ENCODE measurements around the gene HPSE2. TPM values are rescaled to one million over a fixed set of nuclear protein-coding genes. Genes with fewer than 3 reads are reported as not detected.

HPSE2 gene
- total RNA-seq, 1 donor from 2014 or later = not detected

DNA sequence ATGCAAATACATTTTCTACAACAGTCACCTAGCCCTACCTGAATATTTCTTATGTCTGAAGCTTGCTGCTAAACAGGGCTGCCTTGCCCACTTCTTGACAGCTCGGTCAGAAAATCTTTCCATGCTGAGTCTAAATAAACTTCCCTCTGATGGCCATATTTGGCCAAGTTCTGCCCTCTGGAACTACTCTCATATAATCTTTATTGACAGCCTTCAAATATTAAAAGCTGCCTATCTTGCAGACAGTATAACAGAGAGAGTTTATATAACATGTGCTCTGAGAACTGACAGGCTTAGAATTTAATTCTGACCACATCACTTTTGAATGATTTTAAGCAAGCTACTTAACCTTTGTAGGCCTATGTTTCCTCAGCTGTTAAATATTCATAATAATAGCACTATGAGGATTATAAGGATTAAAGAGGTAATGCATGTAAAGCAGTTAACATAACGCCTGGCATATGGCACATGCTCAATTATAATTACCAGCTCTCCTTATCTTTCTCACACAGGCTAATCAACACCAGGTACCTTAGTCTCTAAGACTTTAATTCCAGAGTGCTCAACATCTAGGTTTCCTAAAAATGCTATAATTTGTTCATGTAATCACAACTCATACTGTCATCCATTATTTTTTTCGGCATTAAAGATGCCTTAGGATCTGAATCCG is 334.1 kb downstream of the HPSE2 start:
- no peaks in the 10 kb centered on the region for H3K4me1 Mint-ChIP-seq (ENCODE audit: unreplicated experiment)
- no peak overlapping the region for H3K4me3 Mint-ChIP-seq (ENCODE audit: unreplicated experiment)
- H3K27ac Mint-ChIP-seq (ENCODE audit: unreplicated experiment) = no peak overlapping the region
- TF ChIP-seq, protein P1, sequence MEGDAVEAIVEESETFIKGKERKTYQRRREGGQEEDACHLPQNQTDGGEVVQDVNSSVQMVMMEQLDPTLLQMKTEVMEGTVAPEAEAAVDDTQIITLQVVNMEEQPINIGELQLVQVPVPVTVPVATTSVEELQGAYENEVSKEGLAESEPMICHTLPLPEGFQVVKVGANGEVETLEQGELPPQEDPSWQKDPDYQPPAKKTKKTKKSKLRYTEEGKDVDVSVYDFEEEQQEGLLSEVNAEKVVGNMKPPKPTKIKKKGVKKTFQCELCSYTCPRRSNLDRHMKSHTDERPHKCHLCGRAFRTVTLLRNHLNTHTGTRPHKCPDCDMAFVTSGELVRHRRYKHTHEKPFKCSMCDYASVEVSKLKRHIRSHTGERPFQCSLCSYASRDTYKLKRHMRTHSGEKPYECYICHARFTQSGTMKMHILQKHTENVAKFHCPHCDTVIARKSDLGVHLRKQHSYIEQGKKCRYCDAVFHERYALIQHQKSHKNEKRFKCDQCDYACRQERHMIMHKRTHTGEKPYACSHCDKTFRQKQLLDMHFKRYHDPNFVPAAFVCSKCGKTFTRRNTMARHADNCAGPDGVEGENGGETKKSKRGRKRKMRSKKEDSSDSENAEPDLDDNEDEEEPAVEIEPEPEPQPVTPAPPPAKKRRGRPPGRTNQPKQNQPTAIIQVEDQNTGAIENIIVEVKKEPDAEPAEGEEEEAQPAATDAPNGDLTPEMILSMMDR (IDR thresholded peaks at IDR 0.05; ENCODE audit: unreplicated experiment) = no peak
- H3K27me3 Mint-ChIP-seq (ENCODE audit: unreplicated experiment) = no peaks in the 10 kb centered on the region
- no peaks in the 10 kb centered on the region for H3K36me3 Mint-ChIP-seq (ENCODE audit: low read depth, unreplicated experiment)
- no peaks in the 10 kb centered on the region for H3K9me3 Mint-ChIP-seq (ENCODE audit: unreplicated experiment)
- DNase-seq (ENCODE audit: low spot score) = no peak

DNA sequence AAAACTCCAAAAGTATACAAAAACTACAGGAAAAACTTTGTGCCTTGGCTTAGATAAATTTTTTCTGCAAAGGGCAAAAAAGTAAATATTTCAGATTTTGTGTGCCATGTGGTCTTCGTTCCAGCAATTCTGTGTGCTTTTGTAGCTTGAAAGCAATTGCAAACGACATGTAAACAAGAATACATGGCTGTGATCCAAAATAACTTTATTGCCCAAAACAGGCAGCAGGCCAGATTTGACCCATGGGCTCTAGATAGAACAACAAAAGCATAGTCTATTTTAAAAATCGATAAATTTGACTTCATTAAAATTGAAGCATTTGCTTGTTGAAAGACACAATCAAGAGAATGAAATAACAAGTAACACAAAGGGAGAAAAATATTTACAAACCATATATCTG is 336.6 kb downstream of the HPSE2 start:
- H3K4me1 Mint-ChIP-seq (ENCODE audit: unreplicated experiment) = no peaks in the 10 kb centered on the region
- H3K9me3 Mint-ChIP-seq (ENCODE audit: unreplicated experiment) = no peaks in the 10 kb centered on the region
- H3K36me3 Mint-ChIP-seq (ENCODE audit: low read depth, unreplicated experiment) = no peaks in the 10 kb centered on the region
- H3K27ac Mint-ChIP-seq (ENCODE audit: unreplicated experiment) = no peak overlapping the region
- no peak overlapping the region for H3K4me3 Mint-ChIP-seq (ENCODE audit: unreplicated experiment)
- no peak for DNase-seq (ENCODE audit: low spot score)
- TF ChIP-seq, protein P1 (IDR thresholded peaks at IDR 0.05; ENCODE audit: unreplicated experiment) = no peak
- H3K27me3 Mint-ChIP-seq (ENCODE audit: unreplicated experiment) = no peaks in the 10 kb centered on the region

- H3K27me3 Mint-ChIP-seq (ENCODE audit: unreplicated experiment) = no peaks in the 10 kb centered on the region
- H3K9me3 Mint-ChIP-seq (ENCODE audit: unreplicated experiment) = no peaks in the 10 kb centered on the region
Observed at GRCh38 chr10:98892523-98892922, 343.1 kb downstream of the HPSE2 start.

DNA sequence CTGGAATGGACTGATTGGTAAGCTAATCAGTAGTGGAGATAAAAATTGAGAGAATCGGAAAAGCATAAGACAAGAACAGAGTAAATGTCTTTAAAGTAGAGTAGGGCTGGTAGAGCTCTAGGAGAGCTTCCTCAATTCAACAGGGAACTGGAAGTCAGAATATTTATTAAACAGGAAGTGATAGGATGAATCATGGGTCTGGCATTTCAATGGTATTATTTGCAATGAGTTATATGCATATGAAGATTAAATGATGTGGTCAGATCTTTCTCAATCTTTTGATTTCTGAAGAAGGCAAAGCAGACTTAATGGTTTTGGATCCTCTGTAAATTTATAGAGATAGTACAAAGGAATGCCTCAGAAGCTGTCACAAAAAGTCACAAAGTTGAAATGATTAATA is 349.0 kb downstream of the HPSE2 start:
- Mint-ChIP-seq H3K4me3 (ENCODE audit: unreplicated experiment) (no peak overlapping the region), H3K9me3 (ENCODE audit: unreplicated experiment) (no peaks in the 10 kb centered on the region), H3K27ac (ENCODE audit: unreplicated experiment) (no peak overlapping the region), H3K27me3 (ENCODE audit: unreplicated experiment) (no peaks in the 10 kb centered on the region), H3K36me3 (ENCODE audit: low read depth, unreplicated experiment) (no peaks in the 10 kb centered on the region), H3K4me1 (ENCODE audit: unreplicated experiment) (peaks cover 7% of the 10 kb centered on the region)
- TF ChIP-seq, protein P1 (IDR thresholded peaks at IDR 0.05; ENCODE audit: unreplicated experiment) = no peak
- no peak for DNase-seq (ENCODE audit: low spot score)

More at GRCh38 chr10:98892523-98892922, 343.1 kb downstream of the HPSE2 start:
- TF ChIP-seq, protein P1 (IDR thresholded peaks at IDR 0.05; ENCODE audit: unreplicated experiment) = no peak
- Mint-ChIP-seq H3K4me3 (ENCODE audit: unreplicated experiment) (no peak overlapping the region), H3K4me1 (ENCODE audit: unreplicated experiment) (peaks cover 1% of the 10 kb centered on the region), H3K36me3 (ENCODE audit: low read depth, unreplicated experiment) (no peaks in the 10 kb centered on the region), H3K27ac (ENCODE audit: unreplicated experiment) (no peak overlapping the region)
- no peak for DNase-seq (ENCODE audit: low spot score)

- Mint-ChIP-seq H3K36me3 (ENCODE audit: low read depth, unreplicated experiment) (no peaks in the 10 kb centered on the region), H3K4me3 (ENCODE audit: unreplicated experiment) (no peak overlapping the region), H3K27ac (ENCODE audit: unreplicated experiment) (no peak overlapping the region), H3K27me3 (ENCODE audit: unreplicated experiment) (no peaks in the 10 kb centered on the region), H3K4me1 (ENCODE audit: unreplicated experiment) (peaks cover 7% of the 10 kb centered on the region), H3K9me3 (ENCODE audit: unreplicated experiment) (no peaks in the 10 kb centered on the region)
- DNase-seq (ENCODE audit: low spot score) = no peak
- TF ChIP-seq, protein P1 (IDR thresholded peaks at IDR 0.05; ENCODE audit: unreplicated experiment) = no peak
Observed at GRCh38 chr10:98885378-98885777, 350.3 kb downstream of the HPSE2 start.

Measured in endothelial cell (in vitro differentiated cells).